HepG2 (cell line): Measurements from ENCODE around the gene DPY30. TPM values are rescaled to one million over a fixed set of nuclear protein-coding genes. Genes with fewer than 3 reads are reported as not detected.
A peak's percentile ranks its signal among the peaks of the same experiment; 100 is the strongest.

Experiments used
- CCAR2 ChIP-seq: fragments of 200-400 bp; formaldehyde crosslinking; optimal IDR thresholded peaks from 2 replicates; pipeline ENCODE3; 2018; ENCODE audit warnings: low read depth, mild to moderate bottlenecking, low read length, moderate library complexity
- GFI1 ChIP-seq: sonication (generic); formaldehyde crosslinking; IDR thresholded peaks from 2 replicates; pipeline ENCODE4 v1.5.0; 2020; ENCODE audit warnings: missing genetic modification reagents, mild to moderate bottlenecking, borderline replicate concordance
- HDAC2 ChIP-seq: sonication (generic); formaldehyde crosslinking; IDR thresholded peaks from 2 replicates; pipeline ENCODE4 v1.4.0; 2020; ENCODE audit warnings: missing genetic modification reagents
- MEIS2 ChIP-seq: sonication (generic); formaldehyde crosslinking; IDR thresholded peaks from 2 replicates; pipeline ENCODE4 v1.9.0; 2021; ENCODE audit warnings: mild to moderate bottlenecking, missing genetic modification reagents
- SMYD3 ChIP-seq: sonication (generic); formaldehyde crosslinking; IDR thresholded peaks from 2 replicates; pipeline ENCODE4 v1.8.1; 2023; ENCODE audit warnings: mild to moderate bottlenecking, missing genetic modification reagents
- ZNF260 ChIP-seq: sonication (generic); formaldehyde crosslinking; IDR thresholded peaks from 2 replicates; pipeline ENCODE4 v1.4.0; 2020; ENCODE audit warnings: missing genetic modification reagents, low read depth, mild to moderate bottlenecking, borderline replicate concordance
- ZNF326 ChIP-seq: sonication (generic); formaldehyde crosslinking; IDR thresholded peaks from 2 replicates; pipeline ENCODE4 v1.4.0; 2020; ENCODE audit warnings: missing genetic modification reagents, borderline replicate concordance
- ZNF510 ChIP-seq: sonication (generic); formaldehyde crosslinking; IDR thresholded peaks from 2 replicates; pipeline ENCODE4 v1.4.0; 2020; ENCODE audit warnings: low read depth, mild to moderate bottlenecking, missing genetic modification reagents
- ZNF605 ChIP-seq: sonication (generic); formaldehyde crosslinking; IDR thresholded peaks from 2 replicates; pipeline ENCODE4 v1.8.0; 2022; ENCODE audit warnings: mild to moderate bottlenecking, missing genetic modification reagents
- polyA plus RNA-seq, 8 experiments: library from polyadenylated mRNA; depleted of rRNA in 3 of 8; stranded (reverse) in 7 of 8; unstranded in 1 of 8; fragments of >200 nt; fragmentation: Illumina TruSeq in 4 of 8; extraction: Trizol in 4 of 8; gene quantifications; 2 replicates each; pipeline versions ENCODE4 v1.2.1 to v1.2.3, GENCODE V29; 2011 to 2016; ENCODE audit warnings: low read depth in 4 of 8, missing spikeins in 1 of 8, mixed read lengths in 1 of 8; ENCODE audit not compliant: insufficient read depth in 1 of 8
- total RNA-seq, 5 experiments: library from RNA; depleted of rRNA; stranded (reverse); fragments of >200 nt; fragmentation: Illumina TruSeq; extraction: Trizol; gene quantifications; 2 replicates each; pipeline ENCODE4 v1.2.3, GENCODE V29; 2016; ENCODE audit warnings: low read depth in 1 of 5
- TF ChIP-seq, protein P1 (sequence below): sonication (generic); formaldehyde crosslinking; IDR thresholded peaks from 2 replicates; pipeline ENCODE4 v1.4.0; 2020; ENCODE audit warnings: missing genetic modification reagents
- TF ChIP-seq, protein P2 (sequence below): sonication (generic); formaldehyde crosslinking; conservative IDR thresholded peaks from 2 replicates; pipeline ENCODE4 v1.8.0; 2022; ENCODE audit warnings: mild to moderate bottlenecking, moderate library complexity, missing genetic modification reagents
- TF ChIP-seq, protein P3 (sequence below): sonication (generic); formaldehyde crosslinking; IDR thresholded peaks from 2 replicates; pipeline ENCODE4 v1.9.0; 2022; ENCODE audit warnings: low read depth, missing genetic modification reagents

Gene DPY30
- total and polyA plus RNA-seq, 2 of the 13 experiments (the other 11 are each of a cell fraction or from before 2014, with no cell fraction given): 98.1 to 118 TPM

DNA sequence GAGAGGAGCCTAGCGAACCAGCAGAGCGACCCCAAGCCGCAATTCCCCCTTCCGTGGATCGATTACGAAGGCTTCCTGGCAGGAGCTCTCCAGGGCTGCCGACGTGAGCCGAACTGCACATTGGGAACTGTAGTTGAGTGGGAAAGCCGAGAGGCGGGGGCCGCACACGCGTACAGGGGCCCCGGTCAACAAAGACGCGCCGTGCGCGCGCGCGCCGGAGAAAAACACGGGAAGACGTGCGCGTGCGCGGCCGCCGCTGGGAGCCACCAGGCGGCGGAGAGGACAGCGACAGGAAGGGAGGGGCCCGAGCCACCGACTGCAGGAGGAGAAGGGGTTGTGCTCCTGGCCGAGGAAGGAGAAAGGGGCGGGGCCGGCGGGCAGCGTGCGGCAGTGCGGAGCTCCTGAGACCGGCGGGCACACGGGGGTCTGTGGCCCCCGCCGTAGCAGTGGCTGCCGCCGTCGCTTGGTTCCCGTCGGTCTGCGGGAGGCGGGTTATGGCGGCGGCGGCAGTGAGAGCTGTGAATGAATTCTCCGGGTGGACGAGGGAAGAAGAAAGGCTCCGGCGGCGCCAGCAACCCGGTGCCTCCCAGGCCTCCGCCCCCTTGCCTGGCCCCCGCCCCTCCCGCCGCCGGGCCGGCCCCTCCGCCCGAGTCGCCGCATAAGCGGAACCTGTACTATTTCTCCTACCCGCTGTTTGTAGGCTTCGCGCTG lies 23.9 kb upstream of the DPY30 start, which contains the start of gene SPAST (continued):
- TF ChIP-seq, protein P1, sequence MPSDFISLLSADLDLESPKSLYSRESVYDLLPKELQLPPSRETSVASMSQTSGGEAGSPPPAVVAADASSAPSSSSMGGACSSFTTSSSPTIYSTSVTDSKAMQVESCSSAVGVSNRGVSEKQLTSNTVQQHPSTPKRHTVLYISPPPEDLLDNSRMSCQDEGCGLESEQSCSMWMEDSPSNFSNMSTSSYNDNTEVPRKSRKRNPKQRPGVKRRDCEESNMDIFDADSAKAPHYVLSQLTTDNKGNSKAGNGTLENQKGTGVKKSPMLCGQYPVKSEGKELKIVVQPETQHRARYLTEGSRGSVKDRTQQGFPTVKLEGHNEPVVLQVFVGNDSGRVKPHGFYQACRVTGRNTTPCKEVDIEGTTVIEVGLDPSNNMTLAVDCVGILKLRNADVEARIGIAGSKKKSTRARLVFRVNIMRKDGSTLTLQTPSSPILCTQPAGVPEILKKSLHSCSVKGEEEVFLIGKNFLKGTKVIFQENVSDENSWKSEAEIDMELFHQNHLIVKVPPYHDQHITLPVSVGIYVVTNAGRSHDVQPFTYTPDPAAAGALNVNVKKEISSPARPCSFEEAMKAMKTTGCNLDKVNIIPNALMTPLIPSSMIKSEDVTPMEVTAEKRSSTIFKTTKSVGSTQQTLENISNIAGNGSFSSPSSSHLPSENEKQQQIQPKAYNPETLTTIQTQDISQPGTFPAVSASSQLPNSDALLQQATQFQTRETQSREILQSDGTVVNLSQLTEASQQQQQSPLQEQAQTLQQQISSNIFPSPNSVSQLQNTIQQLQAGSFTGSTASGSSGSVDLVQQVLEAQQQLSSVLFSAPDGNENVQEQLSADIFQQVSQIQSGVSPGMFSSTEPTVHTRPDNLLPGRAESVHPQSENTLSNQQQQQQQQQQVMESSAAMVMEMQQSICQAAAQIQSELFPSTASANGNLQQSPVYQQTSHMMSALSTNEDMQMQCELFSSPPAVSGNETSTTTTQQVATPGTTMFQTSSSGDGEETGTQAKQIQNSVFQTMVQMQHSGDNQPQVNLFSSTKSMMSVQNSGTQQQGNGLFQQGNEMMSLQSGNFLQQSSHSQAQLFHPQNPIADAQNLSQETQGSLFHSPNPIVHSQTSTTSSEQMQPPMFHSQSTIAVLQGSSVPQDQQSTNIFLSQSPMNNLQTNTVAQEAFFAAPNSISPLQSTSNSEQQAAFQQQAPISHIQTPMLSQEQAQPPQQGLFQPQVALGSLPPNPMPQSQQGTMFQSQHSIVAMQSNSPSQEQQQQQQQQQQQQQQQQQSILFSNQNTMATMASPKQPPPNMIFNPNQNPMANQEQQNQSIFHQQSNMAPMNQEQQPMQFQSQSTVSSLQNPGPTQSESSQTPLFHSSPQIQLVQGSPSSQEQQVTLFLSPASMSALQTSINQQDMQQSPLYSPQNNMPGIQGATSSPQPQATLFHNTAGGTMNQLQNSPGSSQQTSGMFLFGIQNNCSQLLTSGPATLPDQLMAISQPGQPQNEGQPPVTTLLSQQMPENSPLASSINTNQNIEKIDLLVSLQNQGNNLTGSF: no peak; the same call in 1 of the 2 replicates
- TF ChIP-seq CCAR2 (no peak), SMYD3 (no peak), ZNF605 (peak; percentile 97), ZNF260 (no peak), HDAC2 (peak; percentile 87), ZNF510 (peak; percentile 79; the same call in 1 of the 2 replicates), MEIS2 (CRISPR knock-in tag) (peak; percentile 77), GFI1 (peak; percentile 76), ZNF326 (no peak)
- TF ChIP-seq, protein P2, sequence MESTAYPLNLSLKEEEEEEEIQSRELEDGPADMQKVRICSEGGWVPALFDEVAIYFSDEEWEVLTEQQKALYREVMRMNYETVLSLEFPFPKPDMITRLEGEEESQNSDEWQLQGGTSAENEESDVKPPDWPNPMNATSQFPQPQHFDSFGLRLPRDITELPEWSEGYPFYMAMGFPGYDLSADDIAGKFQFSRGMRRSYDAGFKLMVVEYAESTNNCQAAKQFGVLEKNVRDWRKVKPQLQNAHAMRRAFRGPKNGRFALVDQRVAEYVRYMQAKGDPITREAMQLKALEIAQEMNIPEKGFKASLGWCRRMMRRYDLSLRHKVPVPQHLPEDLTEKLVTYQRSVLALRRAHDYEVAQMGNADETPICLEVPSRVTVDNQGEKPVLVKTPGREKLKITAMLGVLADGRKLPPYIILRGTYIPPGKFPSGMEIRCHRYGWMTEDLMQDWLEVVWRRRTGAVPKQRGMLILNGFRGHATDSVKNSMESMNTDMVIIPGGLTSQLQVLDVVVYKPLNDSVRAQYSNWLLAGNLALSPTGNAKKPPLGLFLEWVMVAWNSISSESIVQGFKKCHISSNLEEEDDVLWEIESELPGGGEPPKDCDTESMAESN (CRISPR knock-in tag): no peak; the same call in none of the 2 replicates
- TF ChIP-seq, protein P3, sequence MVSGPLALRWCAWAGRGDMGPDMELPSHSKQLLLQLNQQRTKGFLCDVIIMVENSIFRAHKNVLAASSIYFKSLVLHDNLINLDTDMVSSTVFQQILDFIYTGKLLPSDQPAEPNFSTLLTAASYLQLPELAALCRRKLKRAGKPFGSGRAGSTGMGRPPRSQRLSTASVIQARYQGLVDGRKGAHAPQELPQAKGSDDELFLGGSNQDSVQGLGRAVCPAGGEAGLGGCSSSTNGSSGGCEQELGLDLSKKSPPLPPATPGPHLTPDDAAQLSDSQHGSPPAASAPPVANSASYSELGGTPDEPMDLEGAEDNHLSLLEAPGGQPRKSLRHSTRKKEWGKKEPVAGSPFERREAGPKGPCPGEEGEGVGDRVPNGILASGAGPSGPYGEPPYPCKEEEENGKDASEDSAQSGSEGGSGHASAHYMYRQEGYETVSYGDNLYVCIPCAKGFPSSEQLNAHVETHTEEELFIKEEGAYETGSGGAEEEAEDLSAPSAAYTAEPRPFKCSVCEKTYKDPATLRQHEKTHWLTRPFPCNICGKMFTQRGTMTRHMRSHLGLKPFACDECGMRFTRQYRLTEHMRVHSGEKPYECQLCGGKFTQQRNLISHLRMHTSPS (CRISPR knock-in tag): peak; percentile 37; the same call in 1 of the 2 replicates
